Smooth muscle cell (in vitro differentiated cells): ENCODE results near the gene DMRTC2. TPM values are rescaled to one million over a fixed set of nuclear protein-coding genes. Genes with fewer than 3 reads are reported as not detected.

ENCODE experiments used
- DNase-seq: peaks from one replicate; lab custom pipeline; 2025; ENCODE audit not compliant: unreplicated experiment; lab: John Stamatoyannopoulos, UW
- H2AFZ ChIP-seq: fragments of 200-600 bp; sonication (generic); 2 replicates; pipeline ENCODE4 v1.6.0; 2016; ENCODE audit warnings: antibody characterized with exemption, low read depth, mild to moderate bottlenecking
- H3F3A ChIP-seq: fragments of 200-600 bp; sonication (generic); 2 replicates; pipeline ENCODE4 v1.6.0; 2017; ENCODE audit warnings: antibody characterized with exemption, low read depth
- H3K27ac ChIP-seq: fragments of 200-600 bp; sonication (generic); 2 replicates; pipeline ENCODE4 v1.5.1; 2016; ENCODE audit warnings: low read depth, mild to moderate bottlenecking
- H3K27me3 ChIP-seq: fragments of 200-600 bp; sonication (generic); 2 replicates; pipeline ENCODE4 v1.6.1; 2016; ENCODE audit warnings: low read depth, mild to moderate bottlenecking
- H3K36me3 ChIP-seq: fragments of 200-600 bp; sonication (generic); 2 replicates; pipeline ENCODE4 v1.5.1; 2016; ENCODE audit warnings: low read depth
- H3K4me1 ChIP-seq: fragments of 200-600 bp; sonication (generic); 2 replicates; pipeline ENCODE4 v1.5.1; 2016; ENCODE audit warnings: low read depth
- H3K4me2 ChIP-seq: fragments of 200-600 bp; sonication (generic); 2 replicates; pipeline ENCODE4 v1.6.0; 2016; ENCODE audit warnings: mild to moderate bottlenecking
- H3K4me3 ChIP-seq: fragments of 200-600 bp; sonication (generic); 2 replicates; pipeline ENCODE4 v1.5.1; 2016; ENCODE audit warnings: mild to moderate bottlenecking
- H3K79me2 ChIP-seq: fragments of 200-600 bp; sonication (generic); 2 replicates; pipeline ENCODE4 v1.6.0; 2016; ENCODE audit warnings: low read depth, mild to moderate bottlenecking
- H3K9ac ChIP-seq: fragments of 200-600 bp; sonication (generic); 2 replicates; pipeline ENCODE4 v1.6.0; 2016; ENCODE audit warnings: low read depth
- H3K9me3 ChIP-seq: fragments of 200-600 bp; sonication (generic); replicated peaks from 2 replicates; pipeline ENCODE4 v1.5.1; 2016; ENCODE audit warnings: low read depth
- H4K20me1 ChIP-seq: fragments of 200-600 bp; sonication (generic); 2 replicates; pipeline ENCODE4 v1.6.0; 2016; ENCODE audit warnings: low read depth
- CTCF ChIP-seq: fragments of 200-600 bp; sonication (generic); IDR thresholded peaks from 2 replicates; pipeline ENCODE4 v1.5.1; 2017; ENCODE audit warnings: borderline replicate concordance, mild to moderate bottlenecking, antibody characterized with exemption; ENCODE audit not compliant: insufficient read depth, poor library complexity, severe bottlenecking
- WGBS: methylation state at CpG from one replicate; pipeline ENCODE4 v1.1.7; 2016; ENCODE audit warnings: low lambda C conversion rate; 5-methylcytosine and 5-hydroxymethylcytosine counted together
- polyA plus RNA-seq: library from polyadenylated mRNA; unstranded; fragments of >200 nt; fragmentation: Nextera tagmentation; extraction: Ambion mirVana; gene quantifications from 2 replicates; pipeline ENCODE4 v1.2.1, GENCODE V29; 2016
- total RNA-seq: library from RNA; depleted of rRNA; stranded (reverse); fragments of >200 nt; gene quantifications from 2 replicates; pipeline ENCODE4 v1.2.3, GENCODE V29; 2014

The DMRTC2 gene
- total and polyA plus RNA-seq, 2 experiments from 2014 or later, result not detected

- Histone ChIP-seq H3K4me1 (no peaks in the 10 kb centered on the region), H3K27ac (no peak overlapping the region), H3K79me2 (peaks cover 35% of the 10 kb centered on the region), H3K36me3 (no peaks in the 10 kb centered on the region), H3K4me2 (no peak overlapping the region), H4K20me1 (peaks cover 90% of the 10 kb centered on the region), H3K4me3 (no peak overlapping the region), H3K9me3 (no peaks in the 10 kb centered on the region), H2AFZ (no peak overlapping the region), H3F3A (peaks cover 50% of the 10 kb centered on the region), H3K27me3 (no peaks in the 10 kb centered on the region), H3K9ac (no peak overlapping the region)
- WGBS, result 91% methylated on average over 13 of the region's 13 CpGs
- no peak for DNase-seq
- TF ChIP-seq CTCF, result no peak
Measured at GRCh38 chr19:41869374-41869955, 24.6 kb downstream of the DMRTC2 start.

- H3K79me2 ChIP-seq, result peaks cover 25% of the 10 kb centered on the region
- peaks cover 81% of the 10 kb centered on the region for H4K20me1 ChIP-seq
- H3K9ac ChIP-seq, result no peak overlapping the region
- H2AFZ ChIP-seq, result no peak overlapping the region
- H3K27me3 ChIP-seq, result no peaks in the 10 kb centered on the region
- no peak overlapping the region for H3K27ac ChIP-seq
- DNase-seq, result no peak
- no peaks in the 10 kb centered on the region for H3K9me3 ChIP-seq
- 95% methylated on average over 3 of the region's 3 CpGs for WGBS
- H3K4me1 ChIP-seq, result no peaks in the 10 kb centered on the region
- no peak overlapping the region for H3K4me2 ChIP-seq
- no peaks in the 10 kb centered on the region for H3K36me3 ChIP-seq
- H3F3A ChIP-seq, result peaks cover 50% of the 10 kb centered on the region
- H3K4me3 ChIP-seq, result no peak overlapping the region
- TF ChIP-seq CTCF, result no peak
Measured at GRCh38 chr19:41870401-41870873, 25.6 kb downstream of the DMRTC2 start.

GRCh38 chr19:41871573-41872383, 26.9 kb downstream of the DMRTC2 start:
- Histone ChIP-seq H3K9me3 (no peaks in the 10 kb centered on the region), H2AFZ (no peak overlapping the region), H3K4me3 (no peak overlapping the region), H3K36me3 (no peaks in the 10 kb centered on the region), H3K79me2 (peaks cover 14% of the 10 kb centered on the region), H3K9ac (no peak overlapping the region), H3F3A (peaks cover 46% of the 10 kb centered on the region), H3K4me2 (no peak overlapping the region), H4K20me1 (peaks cover 67% of the 10 kb centered on the region), H3K27ac (no peak overlapping the region), H3K4me1 (no peaks in the 10 kb centered on the region), H3K27me3 (no peaks in the 10 kb centered on the region)
- WGBS, result 92% methylated on average over 16 of the region's 16 CpGs
- DNase-seq, result no peak
- TF ChIP-seq CTCF, result no peak
